Measurements from ENCODE around the gene RPRD2. TPM values are rescaled to one million over a fixed set of nuclear protein-coding genes. Genes with fewer than 3 reads are reported as not detected.

Gene RPRD2
- polyA plus RNA-seq, 1 donor from 2014 or later, result 8.6 TPM

- no peaks in the 10 kb centered on the region for H3K36me3 ChIP-seq (ENCODE audit: insufficient read depth, low read length)
- no peak overlapping the region for H3K9ac ChIP-seq (ENCODE audit: low read length)
- no peak overlapping the region for H2AFZ ChIP-seq (ENCODE audit: low read depth, low read length)
- H3K4me3 ChIP-seq (ENCODE audit: low read length), result no peak overlapping the region
- no peaks in the 10 kb centered on the region for H3K9me3 ChIP-seq (ENCODE audit: low read length)
- no peaks in the 10 kb centered on the region for H3K27me3 ChIP-seq (ENCODE audit: insufficient read depth, low read depth, low read length)
- no peaks in the 10 kb centered on the region for H3K9me2 ChIP-seq (ENCODE audit: insufficient read depth, low read length)
- H3K79me2 ChIP-seq (replicated peaks; ENCODE audit: insufficient read depth, low read length), result no peaks in the 10 kb centered on the region
- H3K27ac ChIP-seq (ENCODE audit: low read length), result no peak overlapping the region
- H4K20me1 ChIP-seq (ENCODE audit: insufficient read depth), result no peaks in the 10 kb centered on the region
- H3K4me2 ChIP-seq (ENCODE audit: low read length), result no peak overlapping the region
- TF ChIP-seq REST (IDR thresholded peaks at IDR 0.05; ENCODE audit: borderline replicate concordance) (no peak), MXI1 (conservative IDR thresholded peaks at IDR 0.05; ENCODE audit: poor library complexity, severe bottlenecking) (no peak), RAD21 (conservative IDR thresholded peaks at IDR 0.05) (no peak), CTCF (IDR thresholded peaks at IDR 0.05; ENCODE audit: poor library complexity, severe bottlenecking) (no peak), TAF1 (IDR thresholded peaks at IDR 0.05; ENCODE audit: low read depth) (no peak), EZH2 (IDR thresholded peaks at IDR 0.05; ENCODE audit: borderline replicate concordance, insufficient read depth, low read length, poor library complexity, severe bottlenecking) (no peak), SMC3 (conservative IDR thresholded peaks at IDR 0.05; ENCODE audit: poor library complexity) (no peak), POLR2AphosphoS5 (IDR thresholded peaks at IDR 0.05) (no peak)
- H3F3A ChIP-seq (ENCODE audit: insufficient read depth, low read length, poor library complexity, severe bottlenecking), result no peaks in the 10 kb centered on the region
These were observed 145.0 kb downstream of the RPRD2 start for GRCh38 chr1:150508982-150509381.

GRCh38 chr1:150511551-150511950, 147.6 kb downstream of the RPRD2 start:
- Histone ChIP-seq H3K36me3 (ENCODE audit: insufficient read depth, low read length) (no peaks in the 10 kb centered on the region), H3K79me2 (replicated peaks; ENCODE audit: insufficient read depth, low read length) (no peaks in the 10 kb centered on the region), H3K9me2 (ENCODE audit: insufficient read depth, low read length) (no peaks in the 10 kb centered on the region), H3K4me2 (ENCODE audit: low read length) (no peak overlapping the region), H3F3A (ENCODE audit: insufficient read depth, low read length, poor library complexity, severe bottlenecking) (no peaks in the 10 kb centered on the region), H3K27me3 (ENCODE audit: insufficient read depth, low read depth, low read length) (no peaks in the 10 kb centered on the region), H2AFZ (ENCODE audit: low read depth, low read length) (no peak overlapping the region), H3K4me3 (ENCODE audit: low read length) (no peak overlapping the region), H4K20me1 (ENCODE audit: insufficient read depth) (no peaks in the 10 kb centered on the region), H3K9me3 (ENCODE audit: low read length) (no peaks in the 10 kb centered on the region), H3K27ac (ENCODE audit: low read length) (no peak overlapping the region), H3K9ac (ENCODE audit: low read length) (no peak overlapping the region)
- TF ChIP-seq MXI1 (conservative IDR thresholded peaks at IDR 0.05; ENCODE audit: poor library complexity, severe bottlenecking) (no peak), SMC3 (conservative IDR thresholded peaks at IDR 0.05; ENCODE audit: poor library complexity) (no peak), TAF1 (IDR thresholded peaks at IDR 0.05; ENCODE audit: low read depth) (no peak), EZH2 (IDR thresholded peaks at IDR 0.05; ENCODE audit: borderline replicate concordance, insufficient read depth, low read length, poor library complexity, severe bottlenecking) (no peak), POLR2AphosphoS5 (IDR thresholded peaks at IDR 0.05) (no peak), EP300 (conservative IDR thresholded peaks at IDR 0.05; ENCODE audit: poor library complexity, severe bottlenecking) (no peak), RAD21 (conservative IDR thresholded peaks at IDR 0.05) (no peak), CTCF (IDR thresholded peaks at IDR 0.05; ENCODE audit: poor library complexity, severe bottlenecking) (no peak), REST (IDR thresholded peaks at IDR 0.05; ENCODE audit: borderline replicate concordance) (no peak)
